GM10248 (cell line): ENCODE data around the gene KIF1C.

Source experiments
- CTCF ChIA-PET: fragments of 300-600 bp; sonication (Branson Sonifier 250); formaldehyde crosslinking; extraction: SDS; loops from one replicate; lab custom pipeline; 2021; ENCODE audit warnings: antibody characterized with exemption; lab: Yijun Ruan, JAX
- POLR2A ChIA-PET: fragments of 350-650 bp; sonication (Branson Sonifier 250); formaldehyde crosslinking; extraction: SDS; loops from one replicate; lab custom pipeline; 2020; ENCODE audit warnings: antibody characterized with exemption; lab: Yijun Ruan, JAX
- DNase-seq: peaks from one replicate; pipeline ENCODE4 v3.0.0; 2012; ENCODE audit errors: extremely low spot score
- CTCF ChIP-seq: IDR thresholded peaks from 2 replicates; pipeline ENCODE4 v1.5.1; 2012; ENCODE audit warnings: mild to moderate bottlenecking, low read depth; ENCODE audit errors: extremely low read depth, missing control alignments, control extremely low read depth

KIF1C gene

DNA sequence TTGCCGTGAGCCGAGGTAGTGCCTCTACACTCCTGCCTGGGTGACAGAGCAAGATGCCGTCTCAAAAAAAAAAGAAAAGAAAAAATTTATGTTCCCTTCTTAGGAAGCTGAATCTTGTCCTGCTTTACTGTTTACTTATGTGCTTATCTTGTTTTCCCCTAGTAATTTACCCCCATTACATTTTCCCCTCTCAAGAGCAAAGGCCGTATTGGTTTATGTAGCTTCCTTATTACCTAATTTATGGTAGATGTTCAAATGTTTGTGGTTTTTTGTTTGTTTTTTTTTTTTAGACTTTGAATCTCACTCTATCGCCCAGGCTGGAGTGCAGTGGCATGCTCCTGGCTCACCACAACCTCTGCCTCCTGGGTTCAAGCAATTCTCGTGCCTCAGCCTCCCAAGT lies 47.7 kb downstream of the KIF1C start:
- DNase-seq = no peak
- ChIA-PET CTCF (interaction anchor here (1.3 to 2.8 kb wide), 4 partner anchors 9 to 90 kb away, joined by 3 to 11 read pairs (median 5); partner anchors contain the start of gene SLC52A1), POLR2A (no interaction called here)
- no peak for TF ChIP-seq CTCF

DNA sequence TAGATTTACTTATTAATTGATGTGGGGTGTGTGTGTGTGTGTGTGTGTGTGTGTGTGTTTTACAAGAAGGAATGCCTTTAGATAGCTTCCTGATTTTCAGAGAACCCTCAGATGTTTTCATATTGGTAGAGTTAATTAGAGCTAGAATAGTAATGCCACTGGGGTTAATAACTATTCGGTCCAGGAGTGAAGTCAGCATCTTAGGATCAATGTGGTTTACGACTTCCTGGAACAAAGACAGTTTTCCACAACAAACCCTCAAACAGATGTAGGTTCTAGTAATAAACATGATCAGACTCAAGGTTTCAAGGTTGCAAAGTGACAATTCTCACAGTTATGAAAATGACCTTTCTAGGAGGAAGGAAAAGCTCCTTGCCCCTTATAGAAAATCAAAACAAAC lies 49.7 kb downstream of the KIF1C start:
- POLR2A ChIA-PET = no interaction called here
- CTCF ChIA-PET = interaction anchor here (2.8 kb wide), 1 partner anchor 14 kb away, joined by 11 read pairs; no protein-coding TSS in a partner anchor

DNA sequence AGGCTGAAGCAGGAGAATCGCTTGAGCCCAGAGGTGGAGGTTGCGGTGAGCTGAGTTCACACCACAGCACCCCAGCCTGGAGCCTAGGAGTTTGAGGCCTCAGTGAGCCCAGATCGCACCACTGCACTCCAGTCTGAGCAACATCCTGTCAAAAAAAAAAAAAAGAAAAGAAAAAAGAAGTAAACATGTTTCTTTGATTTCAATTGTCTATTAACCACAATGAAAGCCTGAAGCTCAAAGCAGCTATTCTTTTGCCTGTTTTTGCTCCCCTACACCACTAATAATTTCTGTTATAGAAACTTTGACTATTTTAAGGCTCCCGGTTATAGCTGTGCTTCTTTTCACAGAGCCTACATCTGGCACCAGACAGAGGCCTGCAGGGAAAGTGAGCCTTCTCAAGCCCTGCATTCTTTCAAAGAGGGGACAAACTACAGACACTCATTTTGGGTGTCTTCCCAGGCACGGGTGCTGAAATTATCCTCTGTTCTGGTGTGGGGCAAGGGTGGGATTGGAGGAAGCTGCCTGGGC lies 51.6 kb downstream of the KIF1C start:
- DNase-seq = no peak
- POLR2A ChIA-PET = interaction anchor here (0.5 to 1.0 kb wide), 2 partner anchors 52 to 58 kb away, joined by 3 to 4 read pairs; partner anchors contain the start of genes INCA1 and KIF1C
- no peak for TF ChIP-seq CTCF
- CTCF ChIA-PET = interaction anchor here (1.1 to 2.3 kb wide), 6 partner anchors 10 to 140 kb away, joined by 3 to 7 read pairs (median 6); no protein-coding TSS in a partner anchor

More for the DNA sequence above, 49.7 kb downstream of the KIF1C start:
- no peak for TF ChIP-seq CTCF
- DNase-seq = no peak

DNA sequence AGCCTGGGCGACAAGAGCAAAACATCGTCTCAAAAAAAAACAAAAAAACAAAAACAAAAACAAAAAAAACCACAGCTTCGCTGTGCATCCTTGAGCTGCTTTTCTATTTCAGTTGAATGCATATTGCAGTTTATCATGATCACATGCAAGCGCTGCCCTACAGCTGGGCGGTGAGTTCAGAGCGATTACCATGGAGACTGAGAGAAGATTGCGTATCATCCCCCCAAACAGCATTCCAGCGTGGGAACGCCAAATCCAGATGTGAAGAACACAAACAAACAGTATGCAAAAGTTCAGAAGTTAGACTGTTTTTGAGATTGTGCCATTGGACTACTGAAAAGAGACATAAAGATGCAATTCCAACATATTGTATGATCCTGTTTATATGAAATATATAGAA lies 52.5 kb downstream of the KIF1C start:
- no peak for TF ChIP-seq CTCF
- DNase-seq = no peak
- POLR2A ChIA-PET = no interaction called here
- CTCF ChIA-PET = interaction anchor here (1.6 to 2.3 kb wide), 4 partner anchors 9 to 21 kb away, joined by 4 to 7 read pairs (median 7); no protein-coding TSS in a partner anchor

GRCh38 chr17:5055543-5055942 lies 57.8 kb downstream of the KIF1C start:
- CTCF ChIA-PET = interaction anchor here (0.8 to 1.5 kb wide), 2 partner anchors 24 to 146 kb away, joined by 3 to 4 read pairs; no protein-coding TSS in a partner anchor
- POLR2A ChIA-PET = interaction anchor here (0.7 kb wide), 1 partner anchor 27 kb away, joined by 6 read pairs; no protein-coding TSS in a partner anchor
- no peak for TF ChIP-seq CTCF
- no peak for DNase-seq

- no peak for TF ChIP-seq CTCF
- CTCF ChIA-PET = interaction anchor here (4.0 kb wide), 1 partner anchor 156 kb away, joined by 30 read pairs; no protein-coding TSS in a partner anchor
- no peak for DNase-seq
- POLR2A ChIA-PET = no interaction called here
Observed at GRCh38 chr17:5065227-5065744, 67.5 kb downstream of the KIF1C start.
